GM12874 (cell line): ENCODE measurements around the gene ASTL.

Source experiments
- CTCF ChIP-seq: IDR thresholded peaks from 2 replicates; pipeline ENCODE4 v1.5.1; 2011; ENCODE audit warnings: low read depth, mild to moderate bottlenecking, control low read depth, low read length, moderate library complexity; ENCODE audit not compliant: insufficient read depth

The ASTL gene

GRCh38 chr2:96093528-96093927 is 44.8 kb downstream of the ASTL start:
- no peak for TF ChIP-seq CTCF

- TF ChIP-seq CTCF = no peak
Measured at GRCh38 chr2:96092951-96093350, 45.4 kb downstream of the ASTL start.

GRCh38 chr2:96092573-96092877 is 45.8 kb downstream of the ASTL start:
- TF ChIP-seq CTCF = no peak

- no peak for TF ChIP-seq CTCF
Measured at GRCh38 chr2:96091711-96092572, 46.4 kb downstream of the ASTL start.

GRCh38 chr2:96091141-96091710 is 47.1 kb downstream of the ASTL start:
- no peak for TF ChIP-seq CTCF

GRCh38 chr2:96090196-96090926 is 47.9 kb downstream of the ASTL start:
- no peak for TF ChIP-seq CTCF

GRCh38 chr2:96089356-96090195 is 48.7 kb downstream of the ASTL start:
- TF ChIP-seq CTCF = no peak
